NCI-H524 (cell line): ENCODE data around the gene SP2.

ENCODE experiments used
- DNase-seq, 2 experiments: peaks; one replicate each; lab custom pipeline; 2025; lab: John Stamatoyannopoulos, UW

SP2 gene

DNA sequence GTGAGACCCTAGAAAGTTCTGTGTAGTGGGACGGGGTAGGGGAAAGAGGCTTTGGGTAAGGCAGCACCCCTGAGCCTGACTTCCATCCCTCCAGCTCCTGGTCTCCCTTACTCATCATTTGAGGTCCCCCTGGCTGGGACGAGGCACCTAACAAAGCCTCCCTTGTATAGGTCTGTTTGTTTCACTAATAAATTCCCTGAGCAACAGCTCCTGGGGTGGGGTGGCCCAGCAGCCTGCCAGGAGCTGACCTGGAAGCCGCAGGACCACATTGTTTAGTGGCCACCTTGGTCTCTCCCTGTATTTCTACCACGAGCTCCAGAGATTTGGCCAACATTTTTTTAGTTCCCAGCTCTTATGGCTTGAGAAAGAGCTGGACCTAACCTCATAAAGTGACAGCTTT, 54.4 kb downstream of the SP2 start:
- DNase-seq, result no peak

DNA sequence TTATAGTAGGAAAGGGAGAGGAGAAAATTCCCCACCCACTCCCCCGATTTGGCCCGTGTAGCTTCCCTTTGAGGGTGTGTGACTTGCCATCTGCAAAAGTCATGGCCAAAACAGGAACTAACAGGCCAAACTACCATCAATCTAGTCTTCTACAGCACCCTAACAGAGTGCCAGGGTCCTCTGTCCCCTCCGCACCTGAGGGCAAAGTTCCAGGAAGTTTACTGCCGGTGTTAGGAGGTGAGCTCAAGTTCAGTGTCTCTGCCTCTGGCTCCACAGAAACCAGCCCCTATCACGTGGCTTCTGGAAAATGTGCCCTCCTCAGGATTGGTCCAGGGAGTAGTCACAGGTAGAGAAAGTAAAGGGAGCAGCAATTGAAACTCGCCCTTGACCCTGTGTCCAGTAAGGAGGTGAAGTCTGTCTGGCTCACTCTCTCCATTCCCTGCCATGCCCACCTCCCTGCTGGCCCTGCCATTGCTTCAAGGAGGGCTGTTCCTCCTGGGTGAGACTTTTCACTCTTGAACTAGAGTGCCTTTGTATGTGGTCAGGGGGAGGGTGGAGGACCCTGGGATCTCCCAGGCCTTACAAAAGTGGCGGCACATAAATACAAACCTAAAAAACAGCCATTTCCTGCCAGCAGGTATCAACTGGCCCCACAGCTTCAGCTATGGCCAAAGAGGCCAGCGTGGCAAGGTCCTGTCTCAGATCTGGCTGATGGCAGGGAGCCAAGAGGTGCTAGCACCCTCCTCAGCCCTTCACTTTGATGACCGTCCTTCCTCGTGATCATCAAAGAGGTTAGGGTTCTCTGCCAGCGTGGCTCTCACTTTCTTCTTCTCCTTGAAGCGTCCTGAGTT, 56.4 kb downstream of the SP2 start:
- DNase-seq, result no peak

DNA sequence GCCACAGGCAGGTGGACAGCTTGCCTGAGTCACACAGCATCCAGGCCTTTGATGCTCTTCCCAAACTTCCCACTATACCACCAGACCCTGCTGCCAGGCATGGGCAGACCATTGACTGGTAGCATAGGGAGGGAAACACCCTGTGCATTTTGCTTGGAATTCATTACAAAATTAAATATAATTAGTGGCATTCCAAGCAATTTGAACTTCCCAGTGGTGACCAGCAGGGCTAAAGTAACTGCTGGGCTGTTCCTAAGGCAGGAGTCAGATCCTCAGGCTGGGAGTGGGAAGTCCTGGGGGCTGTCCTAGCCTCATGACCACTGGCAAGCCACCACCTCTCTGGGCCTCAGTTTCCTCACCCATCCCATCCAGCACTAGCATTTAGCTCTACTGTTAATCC, 57.9 kb downstream of the SP2 start:
- DNase-seq, result no peak

DNA sequence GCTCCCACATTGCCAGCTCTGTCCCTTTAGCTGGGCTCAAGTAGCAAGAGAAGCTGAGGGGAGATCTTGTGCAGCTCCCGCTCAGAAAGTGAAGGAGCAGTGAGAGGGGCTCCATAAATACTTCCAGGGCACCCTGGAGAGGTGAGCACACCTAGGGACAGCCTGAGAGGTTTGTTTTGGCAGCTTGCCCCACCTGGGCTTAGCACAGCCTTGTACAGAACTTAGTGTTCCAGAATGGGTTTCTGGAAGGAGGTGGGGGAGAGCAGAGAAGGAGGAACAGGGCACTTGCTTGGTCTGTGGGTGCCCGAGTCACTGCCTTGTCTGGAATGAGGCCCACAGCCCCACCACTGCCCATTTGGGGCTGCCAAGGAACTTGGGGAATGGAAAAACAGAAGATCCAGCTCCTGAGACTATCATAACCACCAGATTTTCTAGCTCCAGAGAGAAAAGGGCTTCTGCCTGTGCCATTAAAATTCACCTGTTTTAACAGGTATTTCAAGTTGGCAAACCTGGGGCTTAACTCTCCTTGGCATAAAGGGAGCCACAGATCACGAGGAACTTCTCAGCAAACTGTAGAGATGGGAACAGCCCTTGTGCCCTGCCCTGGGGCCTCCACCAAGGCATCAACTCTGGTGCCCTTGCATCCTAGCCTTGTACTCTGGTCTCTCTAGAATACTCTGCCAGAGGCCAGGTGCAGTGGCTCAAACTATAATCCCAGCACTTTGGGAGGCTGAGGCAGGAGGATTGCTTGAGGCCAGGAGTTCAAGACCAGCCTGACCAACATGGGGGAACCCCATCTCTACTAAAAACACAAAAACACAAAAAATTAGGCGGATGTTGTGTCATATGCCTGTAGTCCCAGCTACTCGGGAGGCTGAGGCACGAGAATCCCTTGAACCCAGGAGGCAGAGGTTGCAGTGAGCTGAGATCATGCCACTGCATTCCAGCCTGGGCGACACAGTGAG, 59.7 kb downstream of the SP2 start:
- DNase-seq, result no peak

DNA sequence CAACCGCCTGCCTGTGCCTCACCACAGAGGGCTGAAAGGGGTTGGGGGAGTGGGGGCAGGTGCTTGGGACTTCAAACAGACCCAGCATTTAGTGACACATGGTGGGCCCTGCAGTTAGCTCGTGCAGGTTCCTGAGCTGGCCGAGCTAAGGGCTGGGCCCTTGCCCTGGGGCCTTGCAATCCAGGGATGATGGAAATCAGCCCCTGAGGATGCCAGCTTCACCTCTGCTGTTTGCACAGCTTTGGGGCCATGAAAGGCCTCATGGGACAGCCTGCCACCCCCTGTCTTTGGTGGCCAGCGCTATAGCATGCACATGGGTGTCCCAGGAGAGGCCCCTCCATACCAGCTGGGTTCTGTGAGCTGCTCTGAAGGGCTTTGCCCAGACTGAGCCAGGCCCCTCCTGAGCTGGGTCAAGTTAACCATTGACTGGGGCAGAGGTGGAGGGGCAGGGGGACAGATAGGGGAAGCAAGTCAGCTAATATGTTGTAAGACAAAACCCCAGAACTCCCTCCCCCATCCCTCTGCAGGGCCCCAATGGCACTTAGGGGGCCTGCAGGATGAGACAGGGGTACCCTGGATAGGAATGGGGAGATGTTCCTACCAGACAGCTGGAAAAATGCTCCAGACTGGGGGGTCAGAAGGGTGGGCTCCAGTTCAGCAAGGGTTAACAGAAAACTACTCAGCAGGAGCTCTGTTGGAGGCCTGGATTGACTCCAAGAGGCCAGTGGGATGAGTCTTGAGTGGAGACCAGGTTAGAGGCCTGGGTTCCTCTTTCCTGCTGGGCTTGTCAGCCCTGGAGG, 61.0 kb downstream of the SP2 start:
- DNase-seq, result no peak

DNA sequence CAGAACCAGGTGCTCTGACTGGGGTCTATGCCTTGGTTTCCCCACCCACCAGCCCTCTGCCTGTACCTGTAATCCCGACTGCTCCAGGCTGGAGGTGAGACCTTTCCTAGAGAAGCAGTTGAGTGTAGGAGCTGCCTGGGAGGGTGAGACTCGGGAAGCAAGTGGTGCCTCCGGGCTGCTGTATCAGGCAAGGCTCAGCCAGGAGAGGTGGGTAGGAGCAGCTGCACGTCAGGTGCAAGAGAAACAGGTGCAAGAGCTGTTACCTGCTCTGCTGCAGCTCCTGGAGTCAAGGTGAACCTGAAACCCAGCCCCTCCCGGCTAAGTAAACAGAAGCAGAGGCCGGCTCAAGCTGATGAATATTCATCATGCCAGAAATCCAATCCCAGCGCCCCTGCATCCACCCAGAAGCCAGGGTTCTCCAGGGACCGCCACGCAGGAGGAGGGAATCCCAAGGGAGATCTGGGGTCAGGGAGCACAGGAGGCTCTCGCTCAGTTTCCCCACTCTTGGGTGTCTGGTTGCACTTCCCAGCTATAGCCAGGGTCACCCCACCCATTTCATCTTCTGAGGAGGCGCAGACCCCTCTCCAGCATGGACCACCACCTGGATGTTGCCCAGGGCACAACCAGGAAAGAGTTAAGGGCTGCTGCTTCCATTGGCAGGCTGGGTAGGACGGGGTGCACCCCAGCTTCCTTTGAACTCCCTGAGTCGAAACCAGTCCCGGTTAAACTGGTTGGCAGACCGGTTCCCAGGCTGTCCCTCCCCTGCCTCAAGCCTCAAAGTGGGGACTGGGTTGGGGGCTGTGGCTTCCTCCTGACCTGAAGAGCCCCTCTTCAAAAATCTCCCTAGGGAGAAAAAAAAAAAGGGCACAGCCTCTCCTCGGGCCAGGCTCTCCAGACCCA, 61.8 kb downstream of the SP2 start, which contains the start of gene PRR15L:
TSS of gene PRR15L (minus strand) at position 293 of the 900 bp plus-strand sequence. CDS start 4,649 bp downstream, outside the sequence.
- no peak for DNase-seq

DNA sequence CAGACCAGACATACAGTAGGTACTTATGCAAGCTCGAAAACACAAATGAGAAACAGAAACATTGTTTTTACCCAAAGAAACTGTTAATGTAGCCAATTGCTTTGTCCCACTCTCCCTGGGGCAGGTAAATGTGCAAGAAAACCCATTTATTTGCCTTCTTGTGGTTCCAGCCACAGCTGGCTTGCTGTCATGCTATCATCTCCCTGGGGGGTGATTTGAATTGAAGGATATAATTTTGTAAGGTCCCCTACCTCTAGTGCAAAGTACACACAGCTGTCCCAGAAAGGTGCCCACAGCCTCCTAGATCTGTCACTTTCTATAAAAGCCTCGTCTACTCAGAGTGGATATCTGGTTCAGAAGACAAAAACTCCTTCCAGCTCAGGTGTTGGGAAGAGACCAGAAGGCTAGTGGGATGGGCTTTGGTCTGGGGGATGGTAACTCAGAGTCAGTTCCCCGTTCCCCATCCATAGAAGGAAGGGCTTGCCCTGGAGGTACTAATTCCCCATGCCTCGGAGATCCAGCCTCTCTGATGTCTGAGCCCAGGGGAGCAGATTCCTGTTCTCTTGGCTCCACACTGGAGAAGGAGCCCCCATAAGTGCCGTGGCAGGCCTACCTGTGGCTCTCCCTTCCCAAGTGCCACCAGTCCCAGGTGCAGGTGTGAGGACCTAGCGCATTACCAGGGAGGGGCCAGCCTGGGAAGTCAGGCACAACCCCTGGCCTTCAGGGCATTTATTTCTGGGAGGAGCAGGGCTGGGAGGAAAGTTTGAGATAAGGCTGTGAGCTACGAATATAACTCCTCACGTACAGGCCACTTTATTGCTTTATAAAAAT, 64.0 kb downstream of the SP2 start:
- no peak for DNase-seq

DNA sequence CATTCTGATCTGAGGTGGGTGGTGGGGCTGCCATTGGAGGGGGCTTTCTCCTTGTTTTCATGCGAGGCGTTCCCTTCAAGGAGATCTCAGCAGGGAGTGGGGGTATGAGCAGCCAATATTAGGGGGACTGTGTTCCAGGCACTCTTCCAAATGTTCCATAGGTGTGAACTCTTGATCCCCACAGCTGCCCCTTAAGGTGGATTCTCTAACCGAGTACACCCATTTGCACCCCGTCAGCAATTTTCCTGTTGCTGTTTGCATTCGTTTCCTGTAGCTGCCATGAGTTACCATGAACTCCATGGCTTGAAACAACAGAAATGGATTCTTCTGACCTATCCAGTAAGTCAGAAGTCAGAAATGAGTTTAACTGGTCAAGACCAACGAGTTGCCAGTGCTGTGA, 65.4 kb downstream of the SP2 start:
- DNase-seq, result no peak

DNA sequence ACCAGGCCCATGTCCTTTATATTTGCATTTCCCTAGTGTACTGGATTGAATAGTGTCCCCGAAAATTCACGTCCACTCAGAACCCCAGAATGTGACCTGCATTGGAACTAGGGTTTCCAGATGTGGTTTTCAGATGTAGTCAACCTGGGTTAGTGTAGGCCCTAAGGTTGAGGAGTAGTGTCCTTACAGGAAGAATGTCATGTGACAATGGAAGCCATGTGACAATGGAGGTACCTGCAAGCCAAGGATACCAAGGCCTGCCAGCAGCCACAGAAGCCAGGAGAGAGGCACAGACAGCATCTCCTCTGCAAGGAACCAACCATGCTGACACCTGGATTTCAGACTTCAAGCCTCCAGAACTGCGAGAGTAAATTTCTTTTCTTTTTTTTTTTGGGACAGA, 66.9 kb downstream of the SP2 start:
- no peak for DNase-seq

DNA sequence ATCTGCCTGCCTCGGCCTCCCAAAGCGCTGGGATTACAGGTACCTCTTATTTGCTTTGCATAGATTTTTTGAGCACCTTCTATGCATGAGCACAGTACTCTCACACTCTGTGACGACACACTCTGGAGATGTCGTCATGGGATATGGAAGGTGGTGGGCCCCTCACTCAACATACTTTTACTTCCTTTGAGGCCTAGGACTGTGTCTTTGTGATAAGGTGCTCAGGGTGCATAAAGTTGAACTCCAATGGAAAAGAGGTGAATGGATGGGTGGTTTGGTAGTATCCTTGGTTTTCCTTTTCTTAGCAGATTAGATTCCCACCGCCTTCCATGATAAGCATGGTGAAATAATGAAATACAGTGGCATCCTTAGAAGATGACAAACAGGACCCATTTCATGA, 68.8 kb downstream of the SP2 start:
- DNase-seq, result no peak

DNA sequence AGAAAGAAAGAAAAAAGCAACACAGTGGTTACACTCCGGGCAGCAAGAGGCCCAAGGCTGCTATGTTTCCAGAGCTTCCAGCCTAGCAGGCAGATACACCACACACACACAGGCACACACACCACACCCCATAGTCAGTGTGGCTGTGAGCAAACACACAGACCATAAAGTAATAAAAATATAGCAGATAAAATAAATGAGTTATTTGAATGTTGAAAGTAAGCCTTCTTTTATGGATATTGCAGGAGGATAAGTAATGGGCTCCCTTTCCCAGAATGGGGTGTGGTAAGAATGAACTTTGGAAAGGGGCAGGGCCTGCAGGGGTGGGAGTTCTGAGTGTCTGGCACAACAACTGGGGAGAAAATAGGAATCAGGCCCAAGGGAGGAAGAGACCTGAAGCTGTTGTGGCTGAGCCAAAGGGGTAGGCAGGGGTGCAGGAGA, 70.1 kb downstream of the SP2 start:
- no peak for DNase-seq

DNA sequence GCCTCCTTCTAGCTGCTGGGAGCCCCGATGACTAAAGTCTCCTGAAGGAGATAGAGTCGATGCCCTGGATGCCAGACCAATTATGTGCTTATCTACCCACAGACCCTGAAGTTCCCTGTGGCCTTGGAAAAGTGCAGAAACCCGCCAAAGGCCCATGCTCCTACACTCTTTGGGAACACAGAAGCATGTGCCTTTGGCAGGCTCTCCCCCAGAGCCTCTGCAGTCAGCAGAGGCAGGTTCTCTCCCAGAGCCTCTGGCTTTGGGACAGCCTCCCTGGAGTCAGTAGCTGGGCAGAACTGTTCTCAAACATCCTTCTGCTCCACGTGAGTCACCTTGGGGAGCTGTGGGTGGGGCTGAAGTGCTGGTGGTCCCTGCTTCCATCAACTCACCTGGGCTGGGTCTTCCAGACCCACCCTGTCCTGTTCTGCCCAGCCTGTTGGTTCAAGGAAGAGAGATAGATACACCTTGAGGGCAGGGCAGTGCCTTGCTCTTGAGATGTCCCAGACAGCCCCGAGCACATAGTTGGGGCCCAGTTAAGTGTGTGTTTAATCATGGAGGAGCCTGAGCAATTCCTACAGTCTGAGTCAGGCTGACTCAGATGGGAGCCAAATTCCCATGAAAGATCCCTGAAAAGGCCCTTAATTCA, 71.7 kb downstream of the SP2 start:
- no peak for DNase-seq

DNA sequence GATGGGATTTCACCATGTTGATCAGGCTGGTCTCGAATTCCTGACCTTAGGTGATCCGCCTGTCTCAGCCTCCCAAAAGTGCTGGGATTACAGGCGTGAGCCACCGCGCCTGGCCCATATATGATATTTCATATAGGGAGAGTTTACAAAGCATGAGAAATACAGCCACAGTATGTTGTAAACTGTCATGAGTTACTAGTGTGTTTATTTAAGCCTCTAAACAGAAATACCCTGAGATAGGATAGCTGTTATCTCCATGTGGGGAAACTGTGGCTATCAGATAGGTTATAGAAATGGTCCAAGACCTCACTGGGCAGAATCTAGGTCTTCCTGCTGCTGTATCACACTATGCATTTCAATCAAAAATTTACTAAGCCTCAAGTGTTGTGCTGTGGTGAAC, 72.8 kb downstream of the SP2 start:
- no peak for DNase-seq

DNA sequence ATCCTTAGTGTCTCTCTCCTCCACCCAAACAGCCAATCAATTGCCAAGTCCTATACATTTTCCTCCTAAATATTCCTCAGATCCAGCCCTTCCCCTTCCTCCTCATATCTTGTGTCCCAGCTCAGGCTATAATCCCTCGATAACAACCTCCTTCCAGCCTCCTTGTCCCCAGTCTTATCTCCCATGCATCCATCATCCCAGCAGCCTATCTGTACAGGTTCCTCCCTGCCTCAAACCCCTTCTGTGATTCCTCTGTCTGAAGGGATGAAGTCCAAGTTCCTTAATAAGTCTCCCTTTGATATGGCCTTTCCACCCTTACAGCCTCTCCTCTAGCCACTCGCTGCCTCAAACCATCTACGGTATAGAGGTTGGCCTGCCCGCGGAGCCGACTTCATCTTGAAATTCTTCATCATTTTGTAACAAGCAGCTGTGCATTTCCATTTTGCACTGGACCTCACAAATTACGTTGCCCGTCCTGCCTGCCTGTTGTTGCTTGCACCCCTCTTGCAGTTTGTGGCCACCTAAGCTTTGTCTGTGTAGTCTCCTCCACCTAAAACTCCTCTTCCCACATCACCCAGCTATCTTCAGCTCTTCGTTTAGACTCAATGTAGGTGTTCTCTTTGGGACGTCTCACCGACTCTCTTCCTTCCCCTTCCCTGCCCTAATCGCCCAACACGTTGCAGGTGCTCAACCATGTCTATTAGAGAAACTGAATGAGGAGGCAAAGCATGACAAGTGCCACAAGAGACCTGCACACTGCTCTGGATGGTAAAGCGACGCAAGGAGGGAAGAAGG, 74.1 kb downstream of the SP2 start:
- DNase-seq, result no peak

DNA sequence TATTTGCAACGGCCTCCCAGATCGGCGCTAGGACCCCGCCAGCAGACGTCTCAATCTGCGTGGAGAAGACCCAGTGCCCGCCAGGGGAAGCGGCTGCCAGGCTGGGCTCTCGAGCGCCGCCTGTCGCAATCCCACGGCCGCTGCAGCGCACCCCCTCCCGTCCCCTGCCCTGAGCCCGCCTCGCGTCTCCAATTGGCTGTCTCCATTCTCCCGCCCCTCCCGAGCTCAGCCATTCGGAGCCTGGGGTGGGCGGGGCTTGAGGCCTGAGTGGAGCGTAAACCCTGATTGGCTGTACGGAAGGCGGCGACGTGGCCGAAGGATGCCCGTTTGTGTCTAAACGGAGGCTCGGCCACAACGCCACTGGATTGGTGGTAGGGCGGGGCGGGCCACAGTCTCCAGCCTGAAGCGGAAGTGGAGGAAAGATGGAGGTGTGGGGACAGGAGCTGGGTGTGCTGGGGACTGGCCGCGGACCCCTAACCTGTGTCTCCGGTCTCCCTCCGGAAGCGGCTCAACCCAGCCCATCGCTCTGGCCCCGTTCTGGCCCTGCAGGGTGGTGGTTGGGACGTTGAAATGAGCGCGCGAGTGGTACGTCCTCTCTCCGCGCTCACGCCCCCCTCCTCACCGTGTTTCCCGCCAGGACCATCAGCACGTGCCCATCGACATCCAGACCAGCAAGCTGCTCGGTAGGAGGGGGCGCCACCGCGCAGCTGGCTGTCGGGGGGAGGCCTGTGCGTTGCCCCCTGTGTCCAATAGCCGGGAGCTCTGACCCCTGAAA, 74.9 kb downstream of the SP2 start, which contains the start of gene CDK5RAP3:
TSS of gene CDK5RAP3 (plus strand) at position 389 of the 775 bp plus-strand sequence. CDS start at position 423, 34 bp downstream.
- peak; percentile 100 for DNase-seq

DNA sequence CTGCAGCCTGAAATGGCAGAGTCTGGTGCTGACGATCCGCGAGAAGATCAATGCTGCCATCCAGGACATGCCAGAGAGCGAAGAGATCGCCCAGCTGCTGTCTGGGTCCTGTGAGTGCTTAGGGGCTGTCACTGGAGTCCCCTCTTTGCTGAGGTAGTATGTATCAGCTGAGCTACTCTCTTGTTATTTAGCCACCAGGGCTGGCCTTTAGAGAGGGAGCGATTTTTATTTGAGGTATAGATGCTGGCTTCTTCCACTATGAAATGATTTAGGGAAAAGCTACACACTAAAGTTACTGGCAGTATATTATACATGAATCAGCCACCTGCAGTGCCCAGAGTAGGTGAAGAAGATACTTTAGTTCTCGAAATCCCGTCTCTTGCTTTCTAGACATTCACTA, 77.5 kb downstream of the SP2 start:
- no peak for DNase-seq

DNA sequence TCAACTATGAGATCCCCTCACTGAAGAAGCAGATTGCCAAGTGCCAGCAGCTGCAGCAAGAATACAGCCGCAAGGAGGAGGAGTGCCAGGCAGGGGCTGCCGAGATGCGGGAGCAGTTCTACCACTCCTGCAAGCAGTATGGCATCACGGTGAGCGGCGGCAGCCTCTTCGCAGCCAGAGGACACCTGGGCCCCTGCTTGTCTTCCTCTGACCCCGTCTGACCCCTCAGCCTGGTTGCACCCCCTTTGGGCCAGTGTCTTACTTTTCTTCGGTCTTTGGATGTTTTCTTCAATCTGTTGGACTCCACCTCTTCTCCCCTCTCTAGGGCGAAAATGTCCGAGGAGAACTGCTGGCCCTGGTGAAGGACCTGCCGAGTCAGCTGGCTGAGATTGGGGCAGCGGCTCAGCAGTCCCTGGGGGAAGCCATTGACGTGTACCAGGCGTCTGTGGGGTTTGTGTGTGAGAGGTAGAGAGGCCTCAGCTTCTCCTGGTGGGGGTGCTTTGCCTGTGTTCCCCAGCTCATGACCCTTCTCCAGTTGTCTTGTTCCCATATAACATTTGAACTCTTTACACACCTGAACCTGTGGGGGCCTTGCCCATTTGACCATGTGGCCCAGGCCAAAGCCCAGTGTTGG, 79.3 kb downstream of the SP2 start:
- no peak for DNase-seq
